Dendritic cell treated with granulocyte-macrophage colony-stimulating factor and Interleukin-4, amounts not matched to agents 40 ng/mL and 50 ng/mL, for 4 days (primary cell): ENCODE results near the gene AUTS2.

ENCODE experiments used
- H3K27ac Mint-ChIP-seq: one replicate; pipeline ENCODE4 v1.8.0; 2022; ENCODE audit warnings: mild to moderate bottlenecking, mixed read lengths
- H3K27me3 Mint-ChIP-seq: one replicate; pipeline ENCODE4 v1.8.0; 2022; ENCODE audit warnings: mild to moderate bottlenecking, mixed read lengths
- H3K36me3 Mint-ChIP-seq: one replicate; pipeline ENCODE4 v1.8.0; 2022; ENCODE audit warnings: low read depth, mixed read lengths
- H3K4me1 Mint-ChIP-seq: one replicate; pipeline ENCODE4 v1.8.0; 2022; ENCODE audit warnings: low read depth, mixed read lengths
- H3K4me3 Mint-ChIP-seq: one replicate; pipeline ENCODE4 v1.8.0; 2022; ENCODE audit warnings: mild to moderate bottlenecking, moderate library complexity, mixed read lengths
- H3K9me3 Mint-ChIP-seq: one replicate; pipeline ENCODE4 v1.8.0; 2022; ENCODE audit warnings: mixed read lengths
- intact Hi-C: fragments of 100-400 bp; cut with micrococcal nuclease; formaldehyde crosslinking; loops from one replicate; pipeline ENCODE4 v1.15.0; 2022

The AUTS2 gene

GRCh38 chr7:70660154-70660818, 1062.0 kb downstream of the AUTS2 start:
- H3K27me3 Mint-ChIP-seq, result no peaks in the 10 kb centered on the region
- no peaks in the 10 kb centered on the region for H3K4me1 Mint-ChIP-seq
- no peak overlapping the region for H3K4me3 Mint-ChIP-seq
- no peaks in the 10 kb centered on the region for H3K36me3 Mint-ChIP-seq
- intact Hi-C loops, result no loop called here
- no peaks in the 10 kb centered on the region for H3K9me3 Mint-ChIP-seq
- H3K27ac Mint-ChIP-seq, result no peak overlapping the region

- Mint-ChIP-seq H3K4me3 (no peak overlapping the region), H3K36me3 (no peaks in the 10 kb centered on the region), H3K9me3 (no peaks in the 10 kb centered on the region), H3K4me1 (no peaks in the 10 kb centered on the region), H3K27me3 (no peaks in the 10 kb centered on the region), H3K27ac (no peak overlapping the region)
- intact Hi-C loops, result no loop called here
Measured at GRCh38 chr7:70660819-70661191, 1062.5 kb downstream of the AUTS2 start.

- Mint-ChIP-seq H3K27ac (no peak overlapping the region), H3K4me1 (no peaks in the 10 kb centered on the region), H3K4me3 (no peak overlapping the region), H3K9me3 (no peaks in the 10 kb centered on the region), H3K27me3 (no peaks in the 10 kb centered on the region), H3K36me3 (no peaks in the 10 kb centered on the region)
- intact Hi-C loops, result no loop called here
Measured at GRCh38 chr7:70663680-70664079, 1065.4 kb downstream of the AUTS2 start.

- H3K4me3 Mint-ChIP-seq, result no peak overlapping the region
- H3K4me1 Mint-ChIP-seq, result no peaks in the 10 kb centered on the region
- intact Hi-C loops, result no loop called here
- H3K9me3 Mint-ChIP-seq, result no peaks in the 10 kb centered on the region
- no peak overlapping the region for H3K27ac Mint-ChIP-seq
- H3K27me3 Mint-ChIP-seq, result no peaks in the 10 kb centered on the region
- H3K36me3 Mint-ChIP-seq, result no peaks in the 10 kb centered on the region
Measured at GRCh38 chr7:70665997-70666396, 1067.7 kb downstream of the AUTS2 start.

- H3K4me1 Mint-ChIP-seq, result no peaks in the 10 kb centered on the region
- H3K27ac Mint-ChIP-seq, result no peak overlapping the region
- H3K36me3 Mint-ChIP-seq, result no peaks in the 10 kb centered on the region
- H3K4me3 Mint-ChIP-seq, result no peak overlapping the region
- intact Hi-C loops, result no loop called here
- no peaks in the 10 kb centered on the region for H3K27me3 Mint-ChIP-seq
- H3K9me3 Mint-ChIP-seq, result no peaks in the 10 kb centered on the region
Measured at GRCh38 chr7:70667406-70667805, 1069.1 kb downstream of the AUTS2 start.

- no peak overlapping the region for H3K27ac Mint-ChIP-seq
- no peaks in the 10 kb centered on the region for H3K27me3 Mint-ChIP-seq
- H3K36me3 Mint-ChIP-seq, result no peaks in the 10 kb centered on the region
- no peaks in the 10 kb centered on the region for H3K9me3 Mint-ChIP-seq
- intact Hi-C loops, result no loop called here
- no peaks in the 10 kb centered on the region for H3K4me1 Mint-ChIP-seq
- H3K4me3 Mint-ChIP-seq, result no peak overlapping the region
Measured at GRCh38 chr7:70668606-70669358, 1070.5 kb downstream of the AUTS2 start.

GRCh38 chr7:70669854-70670253, 1071.6 kb downstream of the AUTS2 start:
- H3K27ac Mint-ChIP-seq, result no peak overlapping the region
- H3K4me1 Mint-ChIP-seq, result no peaks in the 10 kb centered on the region
- H3K9me3 Mint-ChIP-seq, result no peaks in the 10 kb centered on the region
- H3K4me3 Mint-ChIP-seq, result no peak overlapping the region
- H3K36me3 Mint-ChIP-seq, result no peaks in the 10 kb centered on the region
- intact Hi-C loops, result no loop called here
- no peaks in the 10 kb centered on the region for H3K27me3 Mint-ChIP-seq

GRCh38 chr7:70670288-70670687, 1072.0 kb downstream of the AUTS2 start:
- Mint-ChIP-seq H3K27me3 (no peaks in the 10 kb centered on the region), H3K9me3 (no peaks in the 10 kb centered on the region), H3K4me1 (no peaks in the 10 kb centered on the region), H3K36me3 (no peaks in the 10 kb centered on the region), H3K4me3 (no peak overlapping the region), H3K27ac (no peak overlapping the region)
- intact Hi-C loops, result no loop called here

GRCh38 chr7:70673778-70674570, 1075.7 kb downstream of the AUTS2 start:
- H3K36me3 Mint-ChIP-seq, result no peaks in the 10 kb centered on the region
- no peak overlapping the region for H3K4me3 Mint-ChIP-seq
- intact Hi-C loops, result no loop called here
- H3K4me1 Mint-ChIP-seq, result no peaks in the 10 kb centered on the region
- no peaks in the 10 kb centered on the region for H3K9me3 Mint-ChIP-seq
- no peaks in the 10 kb centered on the region for H3K27me3 Mint-ChIP-seq
- H3K27ac Mint-ChIP-seq, result no peak overlapping the region

- Mint-ChIP-seq H3K36me3 (no peaks in the 10 kb centered on the region), H3K9me3 (no peaks in the 10 kb centered on the region), H3K27ac (no peak overlapping the region), H3K4me1 (no peaks in the 10 kb centered on the region), H3K4me3 (no peak overlapping the region), H3K27me3 (no peaks in the 10 kb centered on the region)
- intact Hi-C loops, result no loop called here
Measured at GRCh38 chr7:70674571-70675010, 1076.3 kb downstream of the AUTS2 start.

GRCh38 chr7:70676243-70676642, 1078.0 kb downstream of the AUTS2 start:
- H3K27me3 Mint-ChIP-seq, result no peaks in the 10 kb centered on the region
- H3K27ac Mint-ChIP-seq, result no peak overlapping the region
- no peak overlapping the region for H3K4me3 Mint-ChIP-seq
- intact Hi-C loops, result no loop called here
- no peaks in the 10 kb centered on the region for H3K9me3 Mint-ChIP-seq
- H3K36me3 Mint-ChIP-seq, result no peaks in the 10 kb centered on the region
- no peaks in the 10 kb centered on the region for H3K4me1 Mint-ChIP-seq

- H3K4me1 Mint-ChIP-seq, result no peaks in the 10 kb centered on the region
- no peaks in the 10 kb centered on the region for H3K9me3 Mint-ChIP-seq
- H3K4me3 Mint-ChIP-seq, result no peak overlapping the region
- H3K27me3 Mint-ChIP-seq, result no peaks in the 10 kb centered on the region
- no peaks in the 10 kb centered on the region for H3K36me3 Mint-ChIP-seq
- no peak overlapping the region for H3K27ac Mint-ChIP-seq
- intact Hi-C loops, result no loop called here
Measured at GRCh38 chr7:70678621-70679251, 1080.5 kb downstream of the AUTS2 start.

- Mint-ChIP-seq H3K9me3 (no peaks in the 10 kb centered on the region), H3K4me3 (no peak overlapping the region), H3K27me3 (no peaks in the 10 kb centered on the region), H3K36me3 (no peaks in the 10 kb centered on the region), H3K27ac (no peak overlapping the region), H3K4me1 (no peaks in the 10 kb centered on the region)
- intact Hi-C loops, result no loop called here
Measured at GRCh38 chr7:70679661-70680060, 1081.4 kb downstream of the AUTS2 start.

GRCh38 chr7:70680306-70680705, 1082.0 kb downstream of the AUTS2 start:
- Mint-ChIP-seq H3K36me3 (no peaks in the 10 kb centered on the region), H3K4me3 (no peak overlapping the region), H3K27ac (no peak overlapping the region), H3K4me1 (no peaks in the 10 kb centered on the region), H3K27me3 (no peaks in the 10 kb centered on the region), H3K9me3 (no peaks in the 10 kb centered on the region)
- intact Hi-C loops, result no loop called here
